ENCODE data around the gene CACNB3. TPM values are rescaled to one million over a fixed set of nuclear protein-coding genes. Genes with fewer than 3 reads are reported as not detected.

The CACNB3 gene
- total and polyA plus RNA-seq, 9 of the 15 experiments (the other 6 are each of a cell fraction or from before 2014, with no cell fraction given) = 0.24 to 2.0 (median 1.5) TPM

GRCh38 chr12:48868451-48868850 lies 50.2 kb downstream of the CACNB3 start (continued):
- TF ChIP-seq CHAMP1 (IDR thresholded peaks at IDR 0.05) = no peak
- TF ChIP-seq FOXP1 (CRISPR knock-in tag; IDR thresholded peaks at IDR 0.05) = no peak
- no peak for TF ChIP-seq NUFIP1 (IDR thresholded peaks at IDR 0.05; ENCODE audit: partially characterized antibody)
- no peak for TF ChIP-seq ZNF586 (CRISPR knock-in tag; conservative IDR thresholded peaks at IDR 0.05)

DNA sequence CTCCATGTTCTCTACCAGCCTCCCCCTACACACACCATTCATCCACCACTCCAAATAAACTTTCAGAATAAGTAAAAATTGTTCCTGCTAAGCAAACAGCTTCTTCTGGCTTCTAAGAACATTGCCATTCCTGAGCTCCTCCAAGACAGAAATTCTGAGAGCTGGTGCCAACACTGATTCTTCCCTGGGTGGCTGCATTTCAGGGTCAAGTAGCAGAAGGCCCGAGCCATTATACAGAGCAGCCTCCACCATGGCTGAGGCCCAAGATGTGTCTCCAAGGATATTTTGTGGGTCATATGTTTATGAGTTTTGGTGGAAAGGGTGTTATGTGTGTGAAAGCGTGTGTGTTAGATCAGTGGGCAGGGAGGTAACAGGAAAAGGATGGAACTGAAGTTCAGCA lies 50.9 kb downstream of the CACNB3 start:
- ATAC-seq (no peak), FAIRE-seq (no peak), DNase-seq (ENCODE audit: extremely low read depth in 1 of 4, low spot score in 3 of 4) (no peak)
- 38% methylated on average over 2 of the region's 2 CpGs for WGBS (ENCODE audit: insufficient coverage, low coverage, missing lambda C conversion rate)
- ChIA-PET CTCF (ENCODE audit: low intra/inter-chr PET ratio) (no interaction called here), POLR2A (no interaction called here)
- in situ Hi-C loops (cut with MboI) = no loop called here
- Histone ChIP-seq H3K27me3 (ENCODE audit: control insufficient read depth in 2 of 2, insufficient read depth in 2 of 2, low read length in 2 of 2) (peaks cover 7 to 9% of the 10 kb centered on the region in 2 experiments; a peak in 4 of 5 replicates), H3K4me1 (replicated peaks in 1 of 2; ENCODE audit: control insufficient read depth in 2 of 2, insufficient read depth in 2 of 2, low read length in 2 of 2) (peaks cover 7 to 8% of the 10 kb centered on the region in 2 experiments; a peak in 3 of 5 replicates), H2AFZ (ENCODE audit: low read depth, low read length) (0 out of 2 replicates have a peak overlapping the region, but pooled peaks have one; percentile 10), H3K9me1 (ENCODE audit: control insufficient read depth, insufficient read depth, low read length) (no peaks in the 10 kb centered on the region), H3K4me3 (no peak overlapping the region), H3K4me2 (ENCODE audit: insufficient read depth, low read length) (no peak overlapping the region), H4K20me1 (replicated peaks; ENCODE audit: control insufficient read depth, insufficient read depth, low read length) (no peaks in the 10 kb centered on the region), H3K9ac (ENCODE audit: insufficient read depth in 1 of 2, low read depth in 2 of 2, low read length in 2 of 2) (no peak overlapping the region), H3K36me3 (ENCODE audit: control insufficient read depth, insufficient read depth, low read length) (no peaks in the 10 kb centered on the region), H3K9me3 (replicated peaks; ENCODE audit: control insufficient read depth, insufficient read depth, low read depth, low read length) (no peaks in the 10 kb centered on the region), H3K27ac (ENCODE audit: extremely low read depth, low read depth, low read length) (no peak overlapping the region), H3K79me2 (ENCODE audit: control insufficient read depth, insufficient read depth, low read length) (no peaks in the 10 kb centered on the region)
- intact Hi-C loops (cut with micrococcal nuclease) = no loop called here
- no TSS peak for BruUV-seq (replicated peaks)
- TF ChIP-seq BMI1 (IDR thresholded peaks at IDR 0.05; ENCODE audit: low read length) (no peak), ETV6 (IDR thresholded peaks at IDR 0.05; ENCODE audit: borderline replicate concordance in 1 of 2, low read depth in 2 of 2, low read length in 1 of 2) (no peak), ETV6 (CRISPR knock-in tag; IDR thresholded peaks at IDR 0.05; ENCODE audit: borderline replicate concordance) (no peak), POLR3A (IDR thresholded peaks at IDR 0.05; ENCODE audit: borderline replicate concordance, extremely low read depth, insufficient read depth, insufficient read length) (no peak), NCOA2 (IDR thresholded peaks at IDR 0.05; ENCODE audit: partially characterized antibody in 2 of 2) (no peak), ZC3H8 (IDR thresholded peaks at IDR 0.05) (no peak), ZNF253 (CRISPR knock-in tag; conservative IDR thresholded peaks at IDR 0.05) (no peak), MTA1 (IDR thresholded peaks at IDR 0.05; ENCODE audit: borderline replicate concordance) (no peak), RUNX1 (IDR thresholded peaks at IDR 0.05; ENCODE audit: low read depth) (no peak), HNRNPH1 (optimal IDR thresholded peaks at IDR 0.05; ENCODE audit: low read depth, low read length) (no peak), NCOA4 (IDR thresholded peaks at IDR 0.05; ENCODE audit: partially characterized antibody) (no peak), CBFA2T2 (conservative IDR thresholded peaks at IDR 0.05) (no peak), ZFP30 (CRISPR knock-in tag; IDR thresholded peaks at IDR 0.05; ENCODE audit: borderline replicate concordance) (no peak)
- TF ChIP-seq, protein P1, sequence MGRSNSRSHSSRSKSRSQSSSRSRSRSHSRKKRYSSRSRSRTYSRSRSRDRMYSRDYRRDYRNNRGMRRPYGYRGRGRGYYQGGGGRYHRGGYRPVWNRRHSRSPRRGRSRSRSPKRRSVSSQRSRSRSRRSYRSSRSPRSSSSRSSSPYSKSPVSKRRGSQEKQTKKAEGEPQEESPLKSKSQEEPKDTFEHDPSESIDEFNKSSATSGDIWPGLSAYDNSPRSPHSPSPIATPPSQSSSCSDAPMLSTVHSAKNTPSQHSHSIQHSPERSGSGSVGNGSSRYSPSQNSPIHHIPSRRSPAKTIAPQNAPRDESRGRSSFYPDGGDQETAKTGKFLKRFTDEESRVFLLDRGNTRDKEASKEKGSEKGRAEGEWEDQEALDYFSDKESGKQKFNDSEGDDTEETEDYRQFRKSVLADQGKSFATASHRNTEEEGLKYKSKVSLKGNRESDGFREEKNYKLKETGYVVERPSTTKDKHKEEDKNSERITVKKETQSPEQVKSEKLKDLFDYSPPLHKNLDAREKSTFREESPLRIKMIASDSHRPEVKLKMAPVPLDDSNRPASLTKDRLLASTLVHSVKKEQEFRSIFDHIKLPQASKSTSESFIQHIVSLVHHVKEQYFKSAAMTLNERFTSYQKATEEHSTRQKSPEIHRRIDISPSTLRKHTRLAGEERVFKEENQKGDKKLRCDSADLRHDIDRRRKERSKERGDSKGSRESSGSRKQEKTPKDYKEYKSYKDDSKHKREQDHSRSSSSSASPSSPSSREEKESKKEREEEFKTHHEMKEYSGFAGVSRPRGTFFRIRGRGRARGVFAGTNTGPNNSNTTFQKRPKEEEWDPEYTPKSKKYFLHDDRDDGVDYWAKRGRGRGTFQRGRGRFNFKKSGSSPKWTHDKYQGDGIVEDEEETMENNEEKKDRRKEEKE (IDR thresholded peaks at IDR 0.05; ENCODE audit: borderline replicate concordance in 1 of 2, control insufficient read depth in 1 of 2, low read depth in 2 of 2, low read length in 1 of 2) = no peak
